ACC112 (cell line): ENCODE results near the gene TMEM244.
A peak's percentile ranks its signal among the peaks of the same experiment; 100 is the strongest.

ENCODE experiments used
- H2AFZ ChIP-seq: fragments of 200-600 bp; sonication (generic); one replicate; pipeline ENCODE4 v1.6.0; 2017; ENCODE audit warnings: antibody characterized with exemption, low read length; ENCODE audit not compliant: unreplicated experiment
- H3K27ac ChIP-seq: fragments of 200-600 bp; sonication (generic); 2 replicates; pipeline ENCODE4 v1.5.1; 2014; ENCODE audit warnings: low read depth, mild to moderate bottlenecking, antibody characterized with exemption, low read length, moderate library complexity
- H3K27me3 ChIP-seq: fragments of 200-600 bp; sonication (generic); 2 replicates; pipeline ENCODE4 v1.6.1; 2014; ENCODE audit warnings: mild to moderate bottlenecking, antibody characterized with exemption, low read length, moderate library complexity, mixed read lengths; ENCODE audit not compliant: insufficient read depth
- H3K36me3 ChIP-seq: fragments of 200-600 bp; sonication (generic); 2 replicates; pipeline ENCODE4 v1.6.1; 2016; ENCODE audit warnings: mild to moderate bottlenecking, antibody characterized with exemption, low read length, moderate library complexity, mixed read lengths; ENCODE audit not compliant: insufficient read depth
- H3K4me1 ChIP-seq: fragments of 200-600 bp; sonication (generic); one replicate; pipeline ENCODE4 v1.6.1; 2016; ENCODE audit warnings: low read length, mixed read lengths; ENCODE audit not compliant: insufficient read depth, unreplicated experiment, control insufficient read depth
- H3K4me3 ChIP-seq: fragments of 200-600 bp; sonication (generic); 2 replicates; pipeline ENCODE4 v1.5.1; 2014; ENCODE audit warnings: mild to moderate bottlenecking, low read depth, low read length
- H3K79me2 ChIP-seq: fragments of 200-600 bp; sonication (generic); one replicate; pipeline ENCODE4 v1.6.0; 2016; ENCODE audit warnings: low read length; ENCODE audit not compliant: control insufficient read depth, unreplicated experiment, insufficient read depth

TMEM244 gene

GRCh38 chr6:129860908-129861665 is at the start of gene TMEM244:
Gene TMEM244, minus strand, starts transcription at chr6:129861315. Its CDS starts 127 bp downstream, at chr6:129861188.
- Histone ChIP-seq H3K36me3 (no peaks in the 10 kb centered on the region), H3K27me3 (no peaks in the 10 kb centered on the region), H2AFZ (peak within 1 kb of the TSS; percentile 80), H3K4me3 (peak within 1 kb of the TSS; percentile 64), H3K4me1 (peaks cover 28% of the 10 kb centered on the region), H3K27ac (peak within 1 kb of the TSS; percentile 30; the same call in 1 of the 2 replicates), H3K79me2 (no peaks in the 10 kb centered on the region)

GRCh38 chr6:129908858-129909257 is 47.7 kb upstream of the TMEM244 start:
- Histone ChIP-seq H3K27me3 (no peaks in the 10 kb centered on the region), H3K27ac (no peak overlapping the region), H3K4me1 (no peaks in the 10 kb centered on the region), H2AFZ (no peak overlapping the region), H3K4me3 (no peak overlapping the region), H3K79me2 (no peaks in the 10 kb centered on the region), H3K36me3 (no peaks in the 10 kb centered on the region)

- Histone ChIP-seq H3K4me3 (no peak overlapping the region), H3K36me3 (no peaks in the 10 kb centered on the region), H2AFZ (no peak overlapping the region), H3K79me2 (no peaks in the 10 kb centered on the region), H3K4me1 (no peaks in the 10 kb centered on the region), H3K27ac (no peak overlapping the region), H3K27me3 (no peaks in the 10 kb centered on the region)
Observed at GRCh38 chr6:129908356-129908755, 47.2 kb upstream of the TMEM244 start.

- no peak overlapping the region for H3K4me3 ChIP-seq
- no peak overlapping the region for H3K27ac ChIP-seq
- H3K79me2 ChIP-seq, result no peaks in the 10 kb centered on the region
- no peaks in the 10 kb centered on the region for H3K27me3 ChIP-seq
- H3K4me1 ChIP-seq, result no peaks in the 10 kb centered on the region
- H2AFZ ChIP-seq, result no peak overlapping the region
- H3K36me3 ChIP-seq, result no peaks in the 10 kb centered on the region
Observed at GRCh38 chr6:129906515-129907077, 45.5 kb upstream of the TMEM244 start.

- no peak overlapping the region for H3K4me3 ChIP-seq
- H3K36me3 ChIP-seq, result no peaks in the 10 kb centered on the region
- H3K4me1 ChIP-seq, result no peaks in the 10 kb centered on the region
- H3K27me3 ChIP-seq, result no peaks in the 10 kb centered on the region
- H2AFZ ChIP-seq, result no peak overlapping the region
- no peaks in the 10 kb centered on the region for H3K79me2 ChIP-seq
- no peak overlapping the region for H3K27ac ChIP-seq
Observed at GRCh38 chr6:129903082-129903481, 42.0 kb upstream of the TMEM244 start.

- no peaks in the 10 kb centered on the region for H3K4me1 ChIP-seq
- no peaks in the 10 kb centered on the region for H3K27me3 ChIP-seq
- no peak overlapping the region for H3K27ac ChIP-seq
- H3K36me3 ChIP-seq, result no peaks in the 10 kb centered on the region
- no peak overlapping the region for H2AFZ ChIP-seq
- H3K79me2 ChIP-seq, result no peaks in the 10 kb centered on the region
- H3K4me3 ChIP-seq, result no peak overlapping the region
Observed at GRCh38 chr6:129902681-129903080, 41.6 kb upstream of the TMEM244 start.

GRCh38 chr6:129901910-129902309 is 40.8 kb upstream of the TMEM244 start:
- no peaks in the 10 kb centered on the region for H3K79me2 ChIP-seq
- H3K4me3 ChIP-seq, result no peak overlapping the region
- H3K27ac ChIP-seq, result no peak overlapping the region
- no peak overlapping the region for H2AFZ ChIP-seq
- H3K4me1 ChIP-seq, result no peaks in the 10 kb centered on the region
- H3K27me3 ChIP-seq, result no peaks in the 10 kb centered on the region
- no peaks in the 10 kb centered on the region for H3K36me3 ChIP-seq

- H3K36me3 ChIP-seq, result no peaks in the 10 kb centered on the region
- H3K4me3 ChIP-seq, result no peak overlapping the region
- H3K27ac ChIP-seq, result no peak overlapping the region
- no peaks in the 10 kb centered on the region for H3K79me2 ChIP-seq
- H3K27me3 ChIP-seq, result no peaks in the 10 kb centered on the region
- H3K4me1 ChIP-seq, result peaks cover 6% of the 10 kb centered on the region
- no peak overlapping the region for H2AFZ ChIP-seq
Observed at GRCh38 chr6:129895692-129896091, 34.6 kb upstream of the TMEM244 start.

GRCh38 chr6:129894921-129895320 is 33.8 kb upstream of the TMEM244 start:
- Histone ChIP-seq H3K4me1 (peaks cover 13% of the 10 kb centered on the region), H3K79me2 (no peaks in the 10 kb centered on the region), H3K27me3 (no peaks in the 10 kb centered on the region), H3K4me3 (no peak overlapping the region), H3K36me3 (no peaks in the 10 kb centered on the region), H3K27ac (no peak overlapping the region), H2AFZ (no peak overlapping the region)

GRCh38 chr6:129893640-129894039 is 32.5 kb upstream of the TMEM244 start:
- no peak overlapping the region for H2AFZ ChIP-seq
- no peaks in the 10 kb centered on the region for H3K27me3 ChIP-seq
- H3K79me2 ChIP-seq, result no peaks in the 10 kb centered on the region
- H3K4me1 ChIP-seq, result peaks cover 22% of the 10 kb centered on the region
- no peak overlapping the region for H3K27ac ChIP-seq
- H3K4me3 ChIP-seq, result no peak overlapping the region
- H3K36me3 ChIP-seq, result no peaks in the 10 kb centered on the region

- Histone ChIP-seq H3K27ac (peak overlapping the region; percentile 82), H3K4me1 (peaks cover 22% of the 10 kb centered on the region), H2AFZ (peak overlapping the region; percentile 15), H3K79me2 (no peaks in the 10 kb centered on the region), H3K36me3 (no peaks in the 10 kb centered on the region), H3K27me3 (no peaks in the 10 kb centered on the region), H3K4me3 (no peak overlapping the region)
Observed at GRCh38 chr6:129890701-129891100, 29.6 kb upstream of the TMEM244 start.
